A549 (cell line): ENCODE data around the gene INPP4B.

ENCODE experiments used
- CHD4 ChIP-seq: fragments of 200-600 bp; sonication (generic); IDR thresholded peaks from 2 replicates; pipeline ENCODE4 v1.6.1; 2016; ENCODE audit warnings: antibody characterized with exemption, mild to moderate bottlenecking, borderline replicate concordance
- CTCF ChIP-seq: fragments of >200 bp; sonication (Bioruptor Twin); formaldehyde crosslinking; IDR thresholded peaks from 3 replicates; pipeline ENCODE4 v1.5.1; 2016

- no peak for TF ChIP-seq CHD4
- no peak for TF ChIP-seq CTCF
Observed at GRCh38 chr4:142697928-142698327, 148.2 kb downstream of the INPP4B start.
